Hepatocyte (in vitro differentiated cells): ENCODE measurements around the gene GSAP. TPM values are rescaled to one million over a fixed set of nuclear protein-coding genes. Genes with fewer than 3 reads are reported as not detected.

ENCODE experiments used
- DNase-seq: peaks from one replicate; pipeline ENCODE4 v3.0.0-alpha.2; 2016; ENCODE audit warnings: low spot score
- H2AFZ ChIP-seq: fragments of 200-600 bp; sonication (generic); 2 replicates; pipeline ENCODE4 v1.6.0; 2016; ENCODE audit warnings: antibody characterized with exemption, mild to moderate bottlenecking
- H3K27ac ChIP-seq: fragments of 200-600 bp; sonication (generic); 2 replicates; pipeline ENCODE4 v1.5.1; 2016; ENCODE audit warnings: mild to moderate bottlenecking
- H3K27me3 ChIP-seq: fragments of 200-600 bp; sonication (generic); 2 replicates; pipeline ENCODE4 v1.6.1; 2016
- H3K36me3 ChIP-seq: fragments of 200-600 bp; sonication (generic); replicated peaks from 2 replicates; pipeline ENCODE4 v1.5.1; 2016; ENCODE audit warnings: low read depth; ENCODE audit not compliant: insufficient read depth
- H3K4me1 ChIP-seq: fragments of 200-600 bp; sonication (generic); 2 replicates; pipeline ENCODE4 v1.5.1; 2016; ENCODE audit warnings: mild to moderate bottlenecking, moderate library complexity; ENCODE audit not compliant: insufficient read depth
- H3K4me2 ChIP-seq: fragments of 200-600 bp; sonication (generic); 2 replicates; pipeline ENCODE4 v1.6.0; 2016
- H3K4me3 ChIP-seq: fragments of 200-600 bp; sonication (generic); 2 replicates; pipeline ENCODE4 v1.5.1; 2016; ENCODE audit warnings: mild to moderate bottlenecking
- H3K79me2 ChIP-seq: fragments of 200-600 bp; sonication (generic); 2 replicates; pipeline ENCODE4 v1.6.0; 2017; ENCODE audit warnings: mild to moderate bottlenecking
- H3K9me2 ChIP-seq: fragments of 200-600 bp; sonication (generic); replicated peaks from 2 replicates; pipeline ENCODE4 v1.6.0; 2017; ENCODE audit warnings: mild to moderate bottlenecking; ENCODE audit not compliant: insufficient read depth
- H3K9me3 ChIP-seq: fragments of 200-600 bp; sonication (generic); 2 replicates; pipeline ENCODE4 v1.5.1; 2016; ENCODE audit warnings: low read depth, mild to moderate bottlenecking
- H4K20me1 ChIP-seq: fragments of 200-600 bp; sonication (generic); 2 replicates; pipeline ENCODE4 v1.6.0; 2016; ENCODE audit warnings: mild to moderate bottlenecking; ENCODE audit not compliant: insufficient read depth, poor library complexity, severe bottlenecking
- CTCF ChIP-seq: fragments of 200-600 bp; sonication (generic); IDR thresholded peaks from 2 replicates; pipeline ENCODE4 v1.5.1; 2016; ENCODE audit warnings: antibody characterized with exemption, mild to moderate bottlenecking; ENCODE audit not compliant: poor library complexity
- EZH2 ChIP-seq: fragments of 200-600 bp; sonication (generic); IDR thresholded peaks from 2 replicates; pipeline ENCODE4 v1.6.1; 2016; ENCODE audit warnings: antibody characterized with exemption, mild to moderate bottlenecking, borderline replicate concordance
- EZH2phosphoT487 ChIP-seq: fragments of 200-600 bp; sonication (generic); IDR thresholded peaks from one replicate; pipeline ENCODE4 v1.6.1; 2018; ENCODE audit warnings: antibody characterized with exemption, mild to moderate bottlenecking, low read depth, moderate library complexity; ENCODE audit not compliant: unreplicated experiment, severe bottlenecking
- WGBS: methylation state at CpG from one replicate; pipeline ENCODE4 v1.1.6; 2016; ENCODE audit warnings: low lambda C conversion rate; ENCODE audit errors: missing lambda C conversion rate; 5-methylcytosine and 5-hydroxymethylcytosine counted together
- polyA plus RNA-seq: library from polyadenylated mRNA; unstranded; fragments of >200 nt; fragmentation: Nextera tagmentation; extraction: Ambion mirVana; gene quantifications from 2 replicates; pipeline ENCODE4 v1.2.1, GENCODE V29; 2016
- total RNA-seq: library from RNA; depleted of rRNA; stranded (reverse); fragments of >200 nt; gene quantifications from 2 replicates; pipeline ENCODE4 v1.2.3, GENCODE V29; 2014

Gene GSAP
- total and polyA plus RNA-seq, 2 experiments from 2014 or later, result 9.9 to 11.1 TPM

DNA sequence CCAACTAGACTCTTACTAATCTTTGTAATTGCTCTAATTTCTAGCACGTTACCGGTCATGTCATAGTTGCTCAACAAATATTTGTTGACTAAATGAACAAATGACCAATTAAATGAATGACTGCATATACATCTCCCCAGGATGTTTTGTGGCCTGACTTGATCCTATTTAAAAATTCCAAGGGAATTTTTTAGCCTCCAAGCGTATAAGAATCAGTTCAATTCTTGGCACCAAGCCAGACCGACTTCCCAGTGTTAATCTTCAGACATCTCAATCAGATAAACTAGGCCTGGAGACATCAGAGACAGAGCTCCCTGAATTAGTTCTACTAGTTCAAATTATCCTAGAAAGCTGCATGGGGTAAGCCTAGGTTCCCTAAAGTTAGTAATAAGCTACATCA is 96.0 kb downstream of the GSAP start:
- no peak for TF ChIP-seq EZH2
- no peak for TF ChIP-seq EZH2phosphoT487
- no peak for TF ChIP-seq CTCF
- Histone ChIP-seq H3K79me2 (no peaks in the 10 kb centered on the region), H3K36me3 (no peaks in the 10 kb centered on the region), H3K4me2 (no peak overlapping the region), H3K27ac (no peak overlapping the region), H3K9me3 (no peaks in the 10 kb centered on the region), H3K4me1 (no peaks in the 10 kb centered on the region), H2AFZ (no peak overlapping the region), H3K4me3 (no peak overlapping the region), H3K27me3 (no peaks in the 10 kb centered on the region), H3K9me2 (no peaks in the 10 kb centered on the region), H4K20me1 (no peaks in the 10 kb centered on the region)
- WGBS, result 85% methylated on average over 4 of the region's 4 CpGs
- no peak for DNase-seq

DNA sequence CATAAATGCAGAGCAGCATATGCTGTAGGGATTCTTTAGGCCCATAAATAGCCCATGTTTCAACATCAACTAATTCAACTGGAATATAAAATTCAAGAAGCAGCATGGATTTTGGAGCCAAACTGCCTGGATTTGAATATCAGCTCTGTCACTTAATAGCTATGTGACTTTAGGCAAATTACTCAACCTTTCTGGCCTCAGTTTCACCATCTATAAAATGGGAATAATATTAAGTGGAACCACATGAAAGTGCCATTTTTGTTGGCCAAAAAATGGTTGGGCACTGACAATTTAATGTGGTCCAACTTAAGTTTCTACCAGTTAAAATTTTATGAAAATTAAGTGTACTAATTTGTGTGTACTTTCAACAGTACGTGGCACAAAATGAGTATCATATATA is 98.1 kb downstream of the GSAP start:
- DNase-seq, result no peak
- no peak overlapping the region for H3K4me3 ChIP-seq
- no peak overlapping the region for H3K27ac ChIP-seq
- H3K79me2 ChIP-seq, result no peaks in the 10 kb centered on the region
- H3K9me2 ChIP-seq, result no peaks in the 10 kb centered on the region
- TF ChIP-seq CTCF (no peak), EZH2 (no peak), EZH2phosphoT487 (no peak)
- no peaks in the 10 kb centered on the region for H3K36me3 ChIP-seq
- no peak overlapping the region for H2AFZ ChIP-seq
- no peaks in the 10 kb centered on the region for H3K27me3 ChIP-seq
- no peak overlapping the region for H3K4me2 ChIP-seq
- no peaks in the 10 kb centered on the region for H4K20me1 ChIP-seq
- H3K4me1 ChIP-seq, result no peaks in the 10 kb centered on the region
- H3K9me3 ChIP-seq, result no peaks in the 10 kb centered on the region
- 100% methylated on average over 1 of the region's 1 CpG for WGBS

GRCh38 chr7:77316219-77316978 is 99.8 kb downstream of the GSAP start:
- Histone ChIP-seq H3K9me2 (no peaks in the 10 kb centered on the region), H3K79me2 (no peaks in the 10 kb centered on the region), H3K36me3 (no peaks in the 10 kb centered on the region), H3K4me1 (no peaks in the 10 kb centered on the region), H4K20me1 (no peaks in the 10 kb centered on the region), H3K27ac (no peak overlapping the region), H3K4me3 (no peak overlapping the region), H2AFZ (no peak overlapping the region), H3K9me3 (no peaks in the 10 kb centered on the region), H3K4me2 (no peak overlapping the region), H3K27me3 (no peaks in the 10 kb centered on the region)
- 67% methylated on average over 2 of the region's 2 CpGs for WGBS
- TF ChIP-seq EZH2phosphoT487 (no peak), EZH2 (no peak), CTCF (no peak)
- DNase-seq, result no peak
